HUES48 (cell line): ENCODE data around the gene TFF1.

Experiments
- H3K27ac ChIP-seq: one replicate; pipeline ENCODE4 v1.7.0; 2013; ENCODE audit warnings: low read depth, low read length, inconsistent platforms
- H3K27me3 ChIP-seq: 2 replicates; pipeline ENCODE4 v1.6.1; 2013; ENCODE audit warnings: mild to moderate bottlenecking, low read length; ENCODE audit not compliant: control insufficient read depth, insufficient read depth
- H3K36me3 ChIP-seq: 2 replicates; pipeline ENCODE4 v1.6.1; 2013; ENCODE audit warnings: low read length; ENCODE audit not compliant: control insufficient read depth, insufficient read depth
- H3K4me1 ChIP-seq: 2 replicates; pipeline ENCODE4 v1.6.1; 2013; ENCODE audit warnings: mild to moderate bottlenecking, low read length; ENCODE audit not compliant: control insufficient read depth, insufficient read depth
- H3K4me3 ChIP-seq: 2 replicates; pipeline ENCODE4 v1.5.1; 2013; ENCODE audit warnings: mild to moderate bottlenecking, low read depth, low read length
- H3K9ac ChIP-seq: 2 replicates; pipeline ENCODE4 v1.6.1; 2013; ENCODE audit warnings: mild to moderate bottlenecking, low read depth, low read length, moderate library complexity
- H3K9me3 ChIP-seq: 2 replicates; pipeline ENCODE4 v1.6.1; 2013; ENCODE audit warnings: low read length; ENCODE audit not compliant: control insufficient read depth, insufficient read depth

TFF1 gene

DNA sequence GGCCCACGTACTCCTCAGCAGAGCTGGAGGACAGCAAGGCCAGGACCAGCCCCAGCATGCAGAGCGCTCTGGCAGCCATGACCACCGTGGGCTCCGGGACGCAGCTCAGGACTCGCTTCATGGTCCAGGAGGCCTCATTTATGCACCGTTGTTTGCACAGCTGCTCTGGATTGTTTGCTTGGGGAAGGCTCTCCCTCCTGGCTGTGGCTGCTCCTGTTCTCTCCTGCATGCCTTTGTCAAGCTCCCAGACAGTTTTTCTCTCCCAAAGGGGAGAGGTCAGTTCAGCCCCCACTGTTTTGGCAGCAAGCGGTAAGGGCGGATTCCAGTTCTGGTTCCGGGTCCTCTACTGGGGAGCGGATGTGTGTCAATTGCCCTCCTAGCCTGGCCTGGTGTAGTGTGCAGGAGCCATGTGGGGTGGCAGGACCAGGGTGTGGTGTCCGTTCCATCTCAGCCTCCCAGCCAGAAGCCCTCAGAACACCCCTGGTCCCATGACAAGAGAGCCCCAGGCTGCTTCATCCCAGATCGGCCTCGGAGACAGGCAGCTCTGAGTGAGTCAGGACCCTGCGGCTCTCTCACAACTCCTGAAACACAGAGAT, 50.9 kb downstream of the TFF1 start, which contains the start of gene TFF3:
TSS of gene TFF3 (minus strand) at position 114 of the 596 bp plus-strand sequence. CDS start at position 79, 35 bp downstream.
- Histone ChIP-seq H3K36me3 (no peaks in the 10 kb centered on the region), H3K4me3 (no peak within 1 kb of the TSS), H3K9me3 (no peaks in the 10 kb centered on the region), H3K9ac (no peak within 1 kb of the TSS), H3K4me1 (peaks cover 28% of the 10 kb centered on the region), H3K27me3 (no peaks in the 10 kb centered on the region), H3K27ac (no peak within 1 kb of the TSS)

DNA sequence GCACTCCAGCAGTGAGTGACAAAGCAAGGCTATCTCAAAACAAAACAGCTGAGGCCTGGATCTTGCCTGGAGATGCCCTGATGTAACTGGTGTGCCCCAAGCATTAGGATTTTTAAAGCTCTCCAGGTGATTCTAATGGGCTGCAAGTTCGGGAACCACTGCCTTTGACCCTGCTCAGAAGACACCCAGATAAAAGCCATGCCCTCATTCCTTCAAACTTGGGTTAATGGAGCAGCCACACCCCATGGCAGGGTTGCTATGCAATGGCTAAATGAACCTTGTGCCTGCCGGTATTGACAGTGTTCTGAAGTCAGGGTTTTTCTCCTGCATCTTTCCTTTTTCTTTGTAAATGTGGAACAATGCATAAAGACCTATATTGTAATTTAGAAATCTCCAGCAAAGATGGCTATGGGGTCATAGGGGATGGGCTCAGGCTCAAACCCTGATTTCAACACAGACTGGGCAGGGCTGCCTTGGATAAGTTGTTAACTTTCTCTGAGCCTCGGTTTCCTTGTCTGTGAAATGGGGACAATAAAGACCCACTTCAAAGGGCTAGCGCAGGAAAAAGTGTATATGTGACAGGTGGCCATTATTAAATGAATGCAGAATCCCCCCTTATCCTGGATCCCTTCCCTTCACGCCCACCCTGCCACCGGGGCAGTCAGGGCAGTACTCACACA, 51.6 kb downstream of the TFF1 start:
- no peak overlapping the region for H3K27ac ChIP-seq
- no peak overlapping the region for H3K9ac ChIP-seq

DNA sequence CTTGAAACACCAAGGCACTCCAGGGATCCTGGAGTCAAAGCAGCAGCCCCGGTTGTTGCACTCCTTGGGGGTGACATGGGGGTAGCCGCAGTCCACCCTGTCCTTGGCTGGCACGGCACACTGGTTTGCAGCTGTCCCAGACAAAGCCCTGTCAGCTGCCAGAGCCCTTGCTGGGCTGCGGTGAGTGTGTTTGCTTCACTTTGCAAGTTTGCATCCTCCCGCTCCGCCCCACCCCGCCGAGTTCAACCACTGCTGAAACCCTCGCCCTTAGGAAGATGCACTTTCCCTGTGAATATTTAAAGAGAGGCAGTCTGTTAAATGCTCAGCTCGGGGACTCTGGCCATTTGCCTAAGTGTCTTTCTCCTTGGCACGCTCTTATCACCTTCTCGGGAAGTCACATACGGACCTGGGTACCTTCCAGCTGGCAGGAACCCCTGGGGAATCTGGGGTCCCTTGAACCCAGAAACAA, 52.8 kb downstream of the TFF1 start:
- no peaks in the 10 kb centered on the region for H3K27me3 ChIP-seq

More for the DNA sequence above, 51.6 kb downstream of the TFF1 start:
- no peaks in the 10 kb centered on the region for H3K36me3 ChIP-seq
- H3K4me3 ChIP-seq = no peak overlapping the region
- H3K27me3 ChIP-seq = no peaks in the 10 kb centered on the region
- H3K4me1 ChIP-seq = peaks cover 28% of the 10 kb centered on the region
- H3K9me3 ChIP-seq = no peaks in the 10 kb centered on the region

DNA sequence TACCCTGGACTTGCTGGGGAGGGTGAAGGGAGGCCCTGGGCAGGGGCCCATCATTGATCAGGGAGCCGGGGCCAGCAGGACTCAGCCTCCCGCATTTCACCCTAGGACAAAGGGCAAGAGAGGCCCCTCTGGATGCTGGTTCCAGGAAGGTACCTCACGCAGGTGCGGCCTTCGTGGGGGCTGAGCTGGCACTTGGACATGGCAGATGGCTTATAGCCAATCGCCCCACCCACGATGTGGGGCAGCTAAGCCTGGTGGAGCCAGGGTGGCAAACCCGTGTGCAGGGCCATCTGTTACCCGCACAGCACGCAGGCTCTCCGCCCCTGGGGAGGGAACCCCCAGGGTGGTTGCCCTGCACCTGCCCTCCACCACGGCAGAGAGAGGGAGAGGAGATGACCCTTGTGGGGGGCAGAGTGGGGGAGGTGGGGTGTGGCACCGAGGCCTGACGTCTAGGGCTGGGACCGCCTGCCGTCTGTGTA, 53.7 kb downstream of the TFF1 start:
- H3K4me1 ChIP-seq = peaks cover 27% of the 10 kb centered on the region
- no peak overlapping the region for H3K4me3 ChIP-seq
- H3K9me3 ChIP-seq = no peaks in the 10 kb centered on the region
- no peaks in the 10 kb centered on the region for H3K27me3 ChIP-seq
- H3K9ac ChIP-seq = no peak overlapping the region
- no peak overlapping the region for H3K27ac ChIP-seq
- no peaks in the 10 kb centered on the region for H3K36me3 ChIP-seq

More for the DNA sequence above, 52.8 kb downstream of the TFF1 start:
- Histone ChIP-seq H3K36me3 (no peaks in the 10 kb centered on the region), H3K9me3 (no peaks in the 10 kb centered on the region), H3K4me3 (no peak overlapping the region), H3K4me1 (peaks cover 32% of the 10 kb centered on the region), H3K9ac (no peak overlapping the region), H3K27ac (no peak overlapping the region)
